ENCODE data around the gene ANAPC7. TPM values are rescaled to one million over a fixed set of nuclear protein-coding genes. Genes with fewer than 3 reads are reported as not detected.
"Not testable (repeated sequence)": the region's sequence is repeated elsewhere in the genome, so short reads cannot be mapped to it uniquely, and the experiment has no call there.

The ANAPC7 gene
- total RNA-seq, 2 experiments from 2014 or later = 52.6 to 63.6 TPM

DNA sequence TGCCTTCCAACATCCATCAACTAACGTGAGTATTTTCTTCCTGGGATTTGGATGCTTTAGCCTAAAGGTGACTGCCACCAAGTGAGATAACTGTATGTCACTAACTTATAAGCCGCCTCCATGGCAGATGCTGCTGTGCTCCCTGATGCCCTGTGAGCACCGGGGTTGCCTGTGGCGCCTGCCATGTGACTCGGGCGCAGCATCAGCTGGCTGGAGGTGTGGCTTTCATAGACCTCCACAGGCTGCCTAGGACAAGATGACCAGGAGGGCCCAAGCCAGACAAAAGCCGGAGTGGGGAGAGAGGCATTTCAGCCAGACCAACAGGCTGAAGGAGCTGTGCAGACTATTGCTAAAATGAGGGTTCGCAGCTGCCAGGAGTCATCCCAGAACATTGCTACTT lies 55.7 kb downstream of the ANAPC7 start:
- CTCF ChIA-PET = interaction anchor here (1.1 to 4.2 kb wide), 2 partner anchors 84 to 254 kb away, joined by 3 to 20 read pairs; no protein-coding TSS in a partner anchor
- Mint-ChIP-seq H3K9me3 (ENCODE audit: low read depth) (no peaks in the 10 kb centered on the region), H3K4me3 (no peak overlapping the region), H3K27ac (no peak overlapping the region), H3K4me1 (peaks cover 33% of the 10 kb centered on the region), H3K27me3 (no peaks in the 10 kb centered on the region), H3K36me3 (ENCODE audit: low read depth) (peaks cover 66% of the 10 kb centered on the region)
- intact Hi-C loops (cut with DNase I, micrococcal nuclease) = no loop called here
- DNase-seq (no peak), ATAC-seq (no peak)
- POLR2A ChIA-PET = interaction anchor here (0.5 kb wide), 1 partner anchor 17 kb away, joined by 3 read pairs; no protein-coding TSS in a partner anchor

DNA sequence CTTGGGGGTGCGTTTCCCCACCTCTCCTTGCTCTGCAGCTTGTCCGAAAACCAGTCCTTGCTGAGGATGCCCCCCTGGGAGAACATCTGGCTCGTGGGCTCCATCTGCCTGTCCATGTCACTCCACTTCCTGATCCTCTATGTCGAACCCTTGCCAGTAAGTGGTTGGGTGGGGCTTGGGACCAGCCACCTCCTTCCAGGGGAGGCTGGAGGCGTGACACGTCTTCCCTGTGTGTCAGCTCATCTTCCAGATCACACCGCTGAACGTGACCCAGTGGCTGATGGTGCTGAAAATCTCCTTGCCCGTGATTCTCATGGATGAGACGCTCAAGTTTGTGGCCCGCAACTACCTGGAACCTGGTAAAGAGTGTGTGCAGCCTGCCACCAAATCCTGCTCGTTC lies 57.5 kb downstream of the ANAPC7 start:
- H3K4me3 Mint-ChIP-seq = no peak overlapping the region
- CTCF ChIA-PET = no interaction called here
- H3K27me3 Mint-ChIP-seq = no peaks in the 10 kb centered on the region
- H3K9me3 Mint-ChIP-seq (ENCODE audit: low read depth) = no peaks in the 10 kb centered on the region
- DNase-seq (no peak), ATAC-seq (no peak)
- peaks cover 80% of the 10 kb centered on the region for H3K36me3 Mint-ChIP-seq (ENCODE audit: low read depth)
- H3K27ac Mint-ChIP-seq = no peak overlapping the region
- peaks cover 33% of the 10 kb centered on the region for H3K4me1 Mint-ChIP-seq
- POLR2A ChIA-PET = no interaction called here
- intact Hi-C loops (cut with DNase I, micrococcal nuclease) = no loop called here

GRCh38 chr12:110345176-110345661 lies 58.3 kb downstream of the ANAPC7 start:
- Mint-ChIP-seq H3K27me3 (no peaks in the 10 kb centered on the region), H3K27ac (no peak overlapping the region), H3K4me3 (no peak overlapping the region), H3K9me3 (ENCODE audit: low read depth) (no peaks in the 10 kb centered on the region), H3K36me3 (ENCODE audit: low read depth) (peaks cover 84% of the 10 kb centered on the region), H3K4me1 (peaks cover 28% of the 10 kb centered on the region)
- no peak for ATAC-seq
- intact Hi-C loops (cut with DNase I, micrococcal nuclease) = no loop called here
- POLR2A ChIA-PET = no interaction called here
- DNase-seq = no peak
- CTCF ChIA-PET = no interaction called here

DNA sequence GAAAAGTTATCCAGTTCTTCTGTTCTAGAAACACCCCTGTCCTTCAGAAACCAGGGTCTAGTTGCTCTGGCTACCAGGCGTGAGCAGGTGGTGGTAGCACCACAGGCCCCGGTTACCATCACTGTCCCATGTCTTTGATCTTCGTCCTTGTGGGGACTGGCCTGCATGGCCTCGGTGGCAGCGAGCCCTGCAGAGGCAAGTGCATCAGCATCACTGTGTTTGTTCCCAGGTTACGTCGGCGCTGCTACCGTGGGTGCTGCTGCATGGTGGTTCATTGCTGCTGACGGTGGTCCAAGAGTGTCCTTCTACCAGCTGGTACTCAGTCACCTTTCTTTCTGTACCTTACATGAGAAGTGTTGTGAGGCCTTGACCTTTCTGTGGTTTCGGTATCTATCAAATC lies 58.9 kb downstream of the ANAPC7 start:
- CTCF ChIA-PET = interaction anchor here (0.6 kb wide), 1 partner anchor 19 kb away, joined by 3 read pairs; no protein-coding TSS in a partner anchor

DNA sequence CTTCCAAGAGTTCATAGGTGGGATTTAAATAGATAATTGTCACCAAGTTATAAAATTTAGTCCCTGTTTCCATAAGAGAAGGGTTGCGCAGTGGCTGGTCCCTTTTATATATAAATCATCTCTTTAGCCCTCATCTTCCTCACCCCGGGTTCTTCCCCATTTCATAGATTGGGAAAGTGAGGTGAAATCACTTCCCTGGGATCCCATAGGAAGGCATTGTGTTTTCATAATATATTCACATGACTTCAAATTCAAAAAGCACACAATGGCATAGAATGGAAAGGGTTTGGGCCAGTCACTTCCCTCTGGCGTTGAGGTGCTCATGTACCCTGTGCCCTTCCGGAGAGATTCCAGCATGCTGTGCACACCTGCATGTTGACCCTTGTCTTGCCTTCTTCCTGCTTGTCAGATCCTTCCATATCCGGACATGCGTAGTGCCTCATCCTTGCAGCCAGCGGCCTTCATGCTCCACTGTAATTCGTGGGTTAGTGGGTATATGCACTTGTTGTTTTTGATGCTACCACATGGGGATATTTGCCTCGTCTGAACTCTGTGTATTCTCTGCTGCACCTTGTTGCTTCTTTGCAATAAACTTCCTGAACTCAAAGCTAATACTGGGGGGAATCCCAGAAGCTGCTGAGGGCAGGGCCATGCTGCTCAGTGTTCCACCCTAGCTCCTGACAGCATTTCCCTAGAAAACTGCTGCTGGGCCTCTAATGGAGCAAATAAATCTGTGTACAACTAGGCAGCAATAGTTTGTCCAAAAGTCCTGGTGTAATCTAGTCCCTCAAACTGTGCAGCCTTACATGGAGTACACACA lies 59.6 kb downstream of the ANAPC7 start:
- Mint-ChIP-seq H3K27me3 (no peaks in the 10 kb centered on the region), H3K9me3 (ENCODE audit: low read depth) (no peaks in the 10 kb centered on the region), H3K4me3 (no peak overlapping the region), H3K27ac (peak overlapping the region; percentile 42), H3K36me3 (ENCODE audit: low read depth) (peaks cover 88% of the 10 kb centered on the region), H3K4me1 (peaks cover 15% of the 10 kb centered on the region)
- DNase-seq = no peak
- CTCF ChIA-PET = interaction anchor here (0.6 kb wide), 1 partner anchor 18 kb away, joined by 3 read pairs; no protein-coding TSS in a partner anchor
- no peak for ATAC-seq
- POLR2A ChIA-PET = no interaction called here
- intact Hi-C loops (cut with DNase I, micrococcal nuclease) = no loop called here

More for the DNA sequence above, 58.9 kb downstream of the ANAPC7 start:
- Mint-ChIP-seq H3K4me3 (no peak overlapping the region), H3K36me3 (ENCODE audit: low read depth) (peaks cover 87% of the 10 kb centered on the region), H3K27ac (no peak overlapping the region), H3K4me1 (peaks cover 22% of the 10 kb centered on the region), H3K9me3 (ENCODE audit: low read depth) (no peaks in the 10 kb centered on the region), H3K27me3 (no peaks in the 10 kb centered on the region)
- ATAC-seq (no peak), DNase-seq (no peak)
- intact Hi-C loops (cut with DNase I, micrococcal nuclease) = no loop called here
- POLR2A ChIA-PET = no interaction called here

GRCh38 chr12:110343114-110343513 lies 60.4 kb downstream of the ANAPC7 start:
- DNase-seq = no peak
- H3K4me1 Mint-ChIP-seq = peaks cover 7% of the 10 kb centered on the region
- H3K9me3 Mint-ChIP-seq (ENCODE audit: low read depth) = no peaks in the 10 kb centered on the region
- H3K36me3 Mint-ChIP-seq (ENCODE audit: low read depth) = peaks cover 92% of the 10 kb centered on the region
- ChIA-PET POLR2A (interaction anchor here (0.8 kb wide), 1 partner anchor 156 kb away, joined by 7 read pairs; no protein-coding TSS in a partner anchor), CTCF (no interaction called here)
- H3K27me3 Mint-ChIP-seq = no peaks in the 10 kb centered on the region
- no peak overlapping the region for H3K27ac Mint-ChIP-seq
- intact Hi-C loops (cut with DNase I, micrococcal nuclease) = no loop called here
- no peak for ATAC-seq
- no peak overlapping the region for H3K4me3 Mint-ChIP-seq

- POLR2A ChIA-PET = no interaction called here
- no peak for ATAC-seq
- CTCF ChIA-PET = interaction anchor here (0.7 kb wide), 1 partner anchor 89 kb away, joined by 4 read pairs; no protein-coding TSS in a partner anchor
These were observed 61.4 kb downstream of the ANAPC7 start for GRCh38 chr12:110342157-110342556.

GRCh38 chr12:110340706-110341105 lies 62.8 kb downstream of the ANAPC7 start:
- Mint-ChIP-seq H3K27ac (no peak overlapping the region), H3K4me1 (no peaks in the 10 kb centered on the region), H3K36me3 (ENCODE audit: low read depth) (peaks cover 89% of the 10 kb centered on the region), H3K9me3 (ENCODE audit: low read depth) (no peaks in the 10 kb centered on the region), H3K4me3 (no peak overlapping the region), H3K27me3 (no peaks in the 10 kb centered on the region)
- intact Hi-C loops (cut with DNase I, micrococcal nuclease) = no loop called here
- ChIA-PET POLR2A (no interaction called here), CTCF (interaction anchor here (0.6 to 1.0 kb wide), 3 partner anchors 45 to 112 kb away, joined by 3 to 4 read pairs (median 3); no protein-coding TSS in a partner anchor)
- DNase-seq (no peak), ATAC-seq (no peak)

More at GRCh38 chr12:110342157-110342556, 61.4 kb downstream of the ANAPC7 start:
- intact Hi-C loops (cut with DNase I, micrococcal nuclease) = no loop called here
- DNase-seq = no peak
- no peaks in the 10 kb centered on the region for H3K27me3 Mint-ChIP-seq
- no peak overlapping the region for H3K4me3 Mint-ChIP-seq
- H3K9me3 Mint-ChIP-seq (ENCODE audit: low read depth) = no peaks in the 10 kb centered on the region
- H3K36me3 Mint-ChIP-seq (ENCODE audit: low read depth) = peaks cover 92% of the 10 kb centered on the region
- H3K27ac Mint-ChIP-seq = no peak overlapping the region
- no peaks in the 10 kb centered on the region for H3K4me1 Mint-ChIP-seq

GRCh38 chr12:110340261-110340660 lies 63.2 kb downstream of the ANAPC7 start:
- ATAC-seq; H3K4me1 Mint-ChIP-seq; DNase-seq; H3K27ac Mint-ChIP-seq; H3K4me3 Mint-ChIP-seq; H3K27me3 Mint-ChIP-seq; intact Hi-C loops (cut with DNase I, micrococcal nuclease); H3K9me3 Mint-ChIP-seq (ENCODE audit: low read depth); POLR2A ChIA-PET: not testable (repeated sequence)
- peaks cover 90% of the 10 kb centered on the region for H3K36me3 Mint-ChIP-seq (ENCODE audit: low read depth)
- CTCF ChIA-PET = interaction anchor here (0.6 to 1.5 kb wide), 6 partner anchors 10 to 112 kb away, joined by 3 to 7 read pairs (median 5); no protein-coding TSS in a partner anchor

DNA sequence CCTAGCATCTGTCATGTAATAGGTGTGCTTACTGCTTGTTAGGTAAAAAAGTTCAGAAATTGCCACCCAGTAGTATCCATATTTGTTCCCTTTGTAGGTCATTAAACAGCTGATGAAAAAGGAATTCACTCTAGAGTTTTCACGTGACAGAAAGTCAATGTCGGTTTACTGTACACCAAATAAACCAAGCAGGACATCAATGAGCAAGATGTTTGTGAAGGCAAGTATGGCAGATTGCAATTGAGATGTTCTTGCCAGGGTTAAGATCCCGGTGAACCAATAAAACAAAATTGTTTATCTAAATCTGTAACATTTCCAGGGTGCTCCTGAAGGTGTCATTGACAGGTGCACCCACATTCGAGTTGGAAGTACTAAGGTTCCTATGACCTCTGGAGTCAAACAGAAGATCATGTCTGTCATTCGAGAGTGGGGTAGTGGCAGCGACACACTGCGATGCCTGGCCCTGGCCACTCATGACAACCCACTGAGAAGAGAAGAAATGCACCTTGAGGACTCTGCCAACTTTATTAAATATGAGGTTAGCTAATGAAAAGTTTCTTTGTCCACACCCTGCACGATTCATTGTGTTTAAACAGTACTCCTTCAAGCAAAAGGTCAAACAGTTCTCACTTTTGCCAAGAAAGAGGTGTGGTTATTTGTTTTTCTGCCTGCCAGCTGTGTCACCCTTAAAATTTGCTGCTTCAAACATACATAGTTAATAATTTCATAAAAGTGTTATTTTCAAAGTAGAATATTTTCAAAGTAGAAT lies 64.1 kb downstream of the ANAPC7 start:
- Mint-ChIP-seq H3K4me1 (no peaks in the 10 kb centered on the region), H3K27me3 (no peaks in the 10 kb centered on the region), H3K27ac (peak overlapping the region; percentile 39), H3K9me3 (ENCODE audit: low read depth) (no peaks in the 10 kb centered on the region), H3K36me3 (ENCODE audit: low read depth) (peaks cover 82% of the 10 kb centered on the region), H3K4me3 (no peak overlapping the region)
- ATAC-seq (no peak), DNase-seq (no peak)
- ChIA-PET POLR2A (no interaction called here), CTCF (interaction anchor here (0.7 to 1.5 kb wide), 5 partner anchors 11 to 67 kb away, joined by 3 to 7 read pairs (median 5); no protein-coding TSS in a partner anchor)
- intact Hi-C loops (cut with DNase I, micrococcal nuclease) = loop anchor here in 1 of 2 experiments (1.0 kb wide), 1 partner anchor 239 kb away; no protein-coding TSS in a partner anchor

DNA sequence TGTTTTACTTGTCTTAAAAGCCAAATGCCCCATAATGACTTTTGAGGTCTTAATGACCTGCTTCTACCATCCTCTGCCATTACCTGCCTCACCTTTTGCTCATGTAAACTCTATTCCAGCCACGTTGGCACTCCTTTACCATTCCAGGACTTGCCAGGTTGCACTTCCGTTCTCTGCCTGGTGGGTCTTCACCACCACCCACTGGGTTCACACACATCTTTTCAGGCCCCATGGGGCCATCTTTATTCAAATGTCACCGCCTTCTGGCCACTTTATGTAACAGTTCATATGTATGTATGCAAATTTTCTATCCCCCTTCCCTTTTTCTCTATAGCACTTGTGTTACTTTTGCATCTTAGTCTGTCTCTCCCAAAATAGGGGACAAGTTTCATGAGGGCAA lies 64.8 kb downstream of the ANAPC7 start:
- Mint-ChIP-seq H3K4me1 (no peaks in the 10 kb centered on the region), H3K36me3 (ENCODE audit: low read depth) (peaks cover 81% of the 10 kb centered on the region), H3K27ac (peak overlapping the region; percentile 39), H3K4me3 (no peak overlapping the region), H3K9me3 (ENCODE audit: low read depth) (no peaks in the 10 kb centered on the region), H3K27me3 (no peaks in the 10 kb centered on the region)
- ChIA-PET POLR2A (no interaction called here), CTCF (interaction anchor here (1.3 kb wide), 1 partner anchor 20 kb away, joined by 3 read pairs; no protein-coding TSS in a partner anchor)
- intact Hi-C loops (cut with DNase I, micrococcal nuclease) = loop anchor here in 1 of 2 experiments (1.0 kb wide), 1 partner anchor 238 kb away; no protein-coding TSS in a partner anchor
- DNase-seq = no peak
- ATAC-seq = peak; percentile 30

Measured in activated CD4-positive, alpha-beta T cell treated with anti-CD3 and anti-CD28 coated beads for 36 hours (primary cell).